ENCODE results near the gene ISX. TPM values are rescaled to one million over a fixed set of nuclear protein-coding genes. Genes with fewer than 3 reads are reported as not detected.

Gene ISX
- total RNA-seq, 2 experiments from 2014 or later, result not detected

DNA sequence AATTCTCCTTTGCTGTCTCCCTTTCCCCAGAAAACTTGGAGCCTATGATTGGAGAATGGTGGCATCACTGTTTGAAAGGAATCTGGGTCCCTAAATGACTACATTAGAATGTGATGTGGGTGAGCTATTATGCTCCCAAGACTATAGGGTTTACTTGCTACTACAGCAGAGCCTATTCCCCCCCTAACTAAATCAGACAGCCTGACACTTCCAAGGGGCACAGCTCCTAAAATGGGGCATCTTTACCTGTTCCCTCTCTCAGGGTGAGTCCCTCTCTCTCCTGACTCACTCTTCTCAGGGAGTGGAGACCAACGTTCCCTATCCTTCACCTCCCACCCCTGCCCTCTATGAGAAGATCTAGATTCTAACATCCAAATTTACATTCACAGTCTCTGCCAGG, 775 bp upstream of the ISX start:
- no peak overlapping the region for H3K27ac Mint-ChIP-seq
- CTCF ChIA-PET, result no interaction called here
- TF ChIP-seq, protein P1, sequence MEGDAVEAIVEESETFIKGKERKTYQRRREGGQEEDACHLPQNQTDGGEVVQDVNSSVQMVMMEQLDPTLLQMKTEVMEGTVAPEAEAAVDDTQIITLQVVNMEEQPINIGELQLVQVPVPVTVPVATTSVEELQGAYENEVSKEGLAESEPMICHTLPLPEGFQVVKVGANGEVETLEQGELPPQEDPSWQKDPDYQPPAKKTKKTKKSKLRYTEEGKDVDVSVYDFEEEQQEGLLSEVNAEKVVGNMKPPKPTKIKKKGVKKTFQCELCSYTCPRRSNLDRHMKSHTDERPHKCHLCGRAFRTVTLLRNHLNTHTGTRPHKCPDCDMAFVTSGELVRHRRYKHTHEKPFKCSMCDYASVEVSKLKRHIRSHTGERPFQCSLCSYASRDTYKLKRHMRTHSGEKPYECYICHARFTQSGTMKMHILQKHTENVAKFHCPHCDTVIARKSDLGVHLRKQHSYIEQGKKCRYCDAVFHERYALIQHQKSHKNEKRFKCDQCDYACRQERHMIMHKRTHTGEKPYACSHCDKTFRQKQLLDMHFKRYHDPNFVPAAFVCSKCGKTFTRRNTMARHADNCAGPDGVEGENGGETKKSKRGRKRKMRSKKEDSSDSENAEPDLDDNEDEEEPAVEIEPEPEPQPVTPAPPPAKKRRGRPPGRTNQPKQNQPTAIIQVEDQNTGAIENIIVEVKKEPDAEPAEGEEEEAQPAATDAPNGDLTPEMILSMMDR (IDR thresholded peaks at IDR 0.05), result no peak
- intact Hi-C loops (cut with micrococcal nuclease), result no loop called here
- DNase-seq (no peak), ATAC-seq (no peak)
- H3K27me3 Mint-ChIP-seq, result no peaks in the 10 kb centered on the region
- H3K36me3 Mint-ChIP-seq (ENCODE audit: low read depth), result no peaks in the 10 kb centered on the region
- no peak overlapping the region for H3K4me3 Mint-ChIP-seq
- H3K9me3 Mint-ChIP-seq, result no peaks in the 10 kb centered on the region
- no peaks in the 10 kb centered on the region for H3K4me1 Mint-ChIP-seq (ENCODE audit: low read depth)
- POLR2A ChIA-PET, result no interaction called here

DNA sequence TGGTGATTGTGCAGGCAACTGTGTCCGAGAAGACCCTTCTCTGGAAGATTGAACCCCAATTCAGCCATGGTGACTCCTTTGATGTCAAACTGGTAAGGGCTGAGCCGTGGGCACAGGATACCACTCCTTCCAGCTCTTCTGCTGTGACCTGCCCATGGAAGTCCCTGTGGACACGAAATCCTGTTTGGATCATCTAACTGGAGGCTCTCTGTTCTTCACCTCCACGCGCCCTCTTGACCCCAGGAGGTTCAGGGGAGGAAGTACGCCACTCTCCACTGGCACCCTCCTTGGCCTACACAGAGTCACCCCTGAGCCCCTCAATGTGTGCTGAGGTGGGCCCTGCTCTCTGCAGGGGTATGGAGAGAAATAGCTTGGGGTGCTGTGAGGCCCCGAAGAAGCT, 810 bp downstream of the ISX start:
- no peak for ATAC-seq
- H3K27me3 Mint-ChIP-seq, result no peaks in the 10 kb centered on the region
- no peak for DNase-seq
- CTCF ChIA-PET, result interaction anchor here (1.2 kb wide), 1 partner anchor 22 kb away, joined by 3 read pairs; no protein-coding TSS in a partner anchor
- H3K27ac Mint-ChIP-seq, result no peak overlapping the region
- intact Hi-C loops (cut with micrococcal nuclease), result no loop called here
- TF ChIP-seq, protein P1 (IDR thresholded peaks at IDR 0.05), result no peak
- H3K9me3 Mint-ChIP-seq, result no peaks in the 10 kb centered on the region
- H3K4me3 Mint-ChIP-seq, result no peak overlapping the region
- POLR2A ChIA-PET, result no interaction called here
- H3K4me1 Mint-ChIP-seq (ENCODE audit: low read depth), result no peaks in the 10 kb centered on the region
- H3K36me3 Mint-ChIP-seq (ENCODE audit: low read depth), result no peaks in the 10 kb centered on the region

DNA sequence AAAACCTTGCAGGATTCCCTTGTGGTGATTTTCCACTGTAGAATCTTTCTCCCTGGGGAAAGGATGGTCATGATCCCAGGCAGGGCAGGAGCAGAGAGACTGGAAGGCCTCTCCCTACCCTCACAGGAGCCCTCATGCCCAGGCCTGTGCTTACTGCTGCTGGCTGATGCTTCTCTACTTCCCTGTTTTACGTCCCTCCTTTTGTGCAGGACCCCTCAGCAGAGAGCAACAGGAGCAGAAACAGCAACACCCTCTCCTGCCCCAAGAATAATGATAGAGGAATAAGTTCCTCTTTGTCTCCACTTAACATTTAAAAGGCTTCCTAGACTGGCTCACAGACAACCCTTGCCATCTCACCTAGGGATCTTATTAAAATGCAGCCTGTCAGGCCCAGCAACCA, 3.6 kb downstream of the ISX start:
- H3K9me3 Mint-ChIP-seq, result no peaks in the 10 kb centered on the region
- ChIA-PET CTCF (interaction anchor here (2.3 kb wide), 1 partner anchor 81 kb away, joined by 10 read pairs; no protein-coding TSS in a partner anchor), POLR2A (no interaction called here)
- intact Hi-C loops (cut with micrococcal nuclease), result no loop called here
- DNase-seq (no peak), ATAC-seq (no peak)
- no peak overlapping the region for H3K27ac Mint-ChIP-seq
- no peak overlapping the region for H3K4me3 Mint-ChIP-seq
- no peaks in the 10 kb centered on the region for H3K36me3 Mint-ChIP-seq (ENCODE audit: low read depth)
- H3K4me1 Mint-ChIP-seq (ENCODE audit: low read depth), result no peaks in the 10 kb centered on the region
- H3K27me3 Mint-ChIP-seq, result no peaks in the 10 kb centered on the region
- TF ChIP-seq, protein P1 (IDR thresholded peaks at IDR 0.05), result no peak

DNA sequence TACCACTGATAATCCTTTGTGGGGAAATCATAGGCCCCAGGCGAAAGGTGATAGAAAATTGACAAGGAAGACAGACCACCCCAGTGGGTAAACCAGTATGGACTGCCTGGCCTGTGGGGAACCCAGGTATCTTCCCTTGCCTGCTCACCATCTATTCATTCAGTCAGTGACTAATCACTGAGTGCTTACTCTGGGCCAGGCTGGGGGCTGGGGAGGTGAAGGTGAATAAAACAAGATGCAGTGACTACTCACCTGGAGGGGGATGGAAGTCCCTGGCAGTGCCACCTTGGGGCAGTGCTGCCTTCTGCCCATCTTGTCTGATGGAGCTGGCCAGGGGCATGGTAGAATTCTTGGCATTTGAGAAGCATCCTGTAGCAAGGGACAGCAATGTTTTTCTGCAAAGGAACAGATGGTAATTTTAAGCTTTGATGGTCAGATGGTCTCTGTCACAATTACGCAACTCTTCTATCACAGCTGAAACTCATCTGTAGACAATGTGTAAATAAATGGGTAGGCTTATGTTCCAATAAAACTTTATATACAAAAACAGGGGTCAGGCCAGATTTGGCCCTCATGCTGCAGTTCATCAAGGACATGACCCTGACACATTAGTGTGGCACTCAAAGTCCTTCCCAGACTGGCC, 4.6 kb downstream of the ISX start:
- no peaks in the 10 kb centered on the region for H3K9me3 Mint-ChIP-seq
- no peaks in the 10 kb centered on the region for H3K4me1 Mint-ChIP-seq (ENCODE audit: low read depth)
- TF ChIP-seq, protein P1 (IDR thresholded peaks at IDR 0.05), result no peak
- ChIA-PET CTCF (no interaction called here), POLR2A (no interaction called here)
- no peaks in the 10 kb centered on the region for H3K27me3 Mint-ChIP-seq
- intact Hi-C loops (cut with micrococcal nuclease), result no loop called here
- ATAC-seq (no peak), DNase-seq (no peak)
- no peak overlapping the region for H3K4me3 Mint-ChIP-seq
- H3K27ac Mint-ChIP-seq, result no peak overlapping the region
- no peaks in the 10 kb centered on the region for H3K36me3 Mint-ChIP-seq (ENCODE audit: low read depth)

DNA sequence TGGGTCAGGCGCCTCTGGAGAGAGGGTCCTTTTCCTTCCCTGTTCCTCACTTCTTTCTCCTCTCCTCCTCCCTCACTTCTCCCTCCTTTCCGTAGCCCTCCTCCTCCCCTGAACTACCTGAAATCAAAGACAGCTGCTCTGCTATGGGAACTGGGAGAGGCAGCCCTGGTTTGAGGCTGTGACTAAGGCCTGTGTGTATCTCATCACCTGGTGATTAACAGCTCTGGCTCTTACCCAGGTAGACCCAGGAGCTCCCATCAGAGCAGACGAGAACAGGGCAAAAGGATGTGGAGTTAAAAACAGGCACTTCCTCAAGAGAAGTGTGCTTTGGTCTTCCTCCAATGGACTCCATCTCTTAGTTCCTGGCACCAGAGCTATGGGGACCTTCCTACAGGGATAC, 5.8 kb downstream of the ISX start:
- ATAC-seq (no peak), DNase-seq (no peak)
- no peaks in the 10 kb centered on the region for H3K9me3 Mint-ChIP-seq
- no peaks in the 10 kb centered on the region for H3K4me1 Mint-ChIP-seq (ENCODE audit: low read depth)
- no peak overlapping the region for H3K4me3 Mint-ChIP-seq
- intact Hi-C loops (cut with micrococcal nuclease), result no loop called here
- H3K36me3 Mint-ChIP-seq (ENCODE audit: low read depth), result no peaks in the 10 kb centered on the region
- ChIA-PET POLR2A (no interaction called here), CTCF (no interaction called here)
- no peak overlapping the region for H3K27ac Mint-ChIP-seq
- no peaks in the 10 kb centered on the region for H3K27me3 Mint-ChIP-seq
- TF ChIP-seq, protein P1 (IDR thresholded peaks at IDR 0.05), result no peak

Data from activated CD8-positive, alpha-beta T cell treated with anti-CD3 and anti-CD28 coated beads for 36 hours (primary cell).